ENCODE results near the gene NFKBIL1.

DNA sequence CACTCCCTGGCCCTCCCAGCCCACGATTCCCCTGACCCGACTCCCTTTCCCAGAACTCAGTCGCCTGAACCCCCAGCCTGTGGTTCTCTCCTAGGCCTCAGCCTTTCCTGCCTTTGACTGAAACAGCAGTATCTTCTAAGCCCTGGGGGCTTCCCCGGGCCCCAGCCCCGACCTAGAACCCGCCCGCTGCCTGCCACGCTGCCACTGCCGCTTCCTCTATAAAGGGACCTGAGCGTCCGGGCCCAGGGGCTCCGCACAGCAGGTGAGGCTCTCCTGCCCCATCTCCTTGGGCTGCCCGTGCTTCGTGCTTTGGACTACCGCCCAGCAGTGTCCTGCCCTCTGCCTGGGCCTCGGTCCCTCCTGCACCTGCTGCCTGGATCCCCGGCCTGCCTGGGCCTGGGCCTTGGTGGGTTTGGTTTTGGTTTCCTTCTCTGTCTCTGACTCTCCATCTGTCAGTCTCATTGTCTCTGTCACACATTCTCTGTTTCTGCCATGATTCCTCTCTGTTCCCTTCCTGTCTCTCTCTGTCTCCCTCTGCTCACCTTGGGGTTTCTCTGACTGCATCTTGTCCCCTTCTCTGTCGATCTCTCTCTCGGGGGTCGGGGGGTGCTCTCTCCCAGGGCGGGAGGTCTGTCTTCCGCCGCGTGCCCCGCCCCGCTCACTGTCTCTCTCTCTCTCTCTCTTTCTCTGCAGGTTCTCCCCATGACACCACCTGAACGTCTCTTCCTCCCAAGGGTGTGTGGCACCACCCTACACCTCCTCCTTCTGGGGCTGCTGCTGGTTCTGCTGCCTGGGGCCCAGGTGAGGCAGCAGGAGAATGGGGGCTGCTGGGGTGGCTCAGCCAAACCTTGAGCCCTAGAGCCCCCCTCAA, 24.9 kb downstream of the NFKBIL1 start, which contains the start of gene LTA:
- TF ChIP-seq, protein P1, sequence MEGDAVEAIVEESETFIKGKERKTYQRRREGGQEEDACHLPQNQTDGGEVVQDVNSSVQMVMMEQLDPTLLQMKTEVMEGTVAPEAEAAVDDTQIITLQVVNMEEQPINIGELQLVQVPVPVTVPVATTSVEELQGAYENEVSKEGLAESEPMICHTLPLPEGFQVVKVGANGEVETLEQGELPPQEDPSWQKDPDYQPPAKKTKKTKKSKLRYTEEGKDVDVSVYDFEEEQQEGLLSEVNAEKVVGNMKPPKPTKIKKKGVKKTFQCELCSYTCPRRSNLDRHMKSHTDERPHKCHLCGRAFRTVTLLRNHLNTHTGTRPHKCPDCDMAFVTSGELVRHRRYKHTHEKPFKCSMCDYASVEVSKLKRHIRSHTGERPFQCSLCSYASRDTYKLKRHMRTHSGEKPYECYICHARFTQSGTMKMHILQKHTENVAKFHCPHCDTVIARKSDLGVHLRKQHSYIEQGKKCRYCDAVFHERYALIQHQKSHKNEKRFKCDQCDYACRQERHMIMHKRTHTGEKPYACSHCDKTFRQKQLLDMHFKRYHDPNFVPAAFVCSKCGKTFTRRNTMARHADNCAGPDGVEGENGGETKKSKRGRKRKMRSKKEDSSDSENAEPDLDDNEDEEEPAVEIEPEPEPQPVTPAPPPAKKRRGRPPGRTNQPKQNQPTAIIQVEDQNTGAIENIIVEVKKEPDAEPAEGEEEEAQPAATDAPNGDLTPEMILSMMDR (IDR thresholded peaks at IDR 0.05), result no peak
- TF ChIP-seq IRF3 (IDR thresholded peaks at IDR 0.05; ENCODE audit: low read depth, low read length) (no peak), MXI1 (IDR thresholded peaks at IDR 0.05; ENCODE audit: low read depth, low read length) (no peak)
